ENCODE measurements around the gene IGF2BP2.
"Not testable (repeated sequence)": the region's sequence is repeated elsewhere in the genome, so short reads cannot be mapped to it uniquely, and the experiment has no call there.

IGF2BP2 gene

DNA sequence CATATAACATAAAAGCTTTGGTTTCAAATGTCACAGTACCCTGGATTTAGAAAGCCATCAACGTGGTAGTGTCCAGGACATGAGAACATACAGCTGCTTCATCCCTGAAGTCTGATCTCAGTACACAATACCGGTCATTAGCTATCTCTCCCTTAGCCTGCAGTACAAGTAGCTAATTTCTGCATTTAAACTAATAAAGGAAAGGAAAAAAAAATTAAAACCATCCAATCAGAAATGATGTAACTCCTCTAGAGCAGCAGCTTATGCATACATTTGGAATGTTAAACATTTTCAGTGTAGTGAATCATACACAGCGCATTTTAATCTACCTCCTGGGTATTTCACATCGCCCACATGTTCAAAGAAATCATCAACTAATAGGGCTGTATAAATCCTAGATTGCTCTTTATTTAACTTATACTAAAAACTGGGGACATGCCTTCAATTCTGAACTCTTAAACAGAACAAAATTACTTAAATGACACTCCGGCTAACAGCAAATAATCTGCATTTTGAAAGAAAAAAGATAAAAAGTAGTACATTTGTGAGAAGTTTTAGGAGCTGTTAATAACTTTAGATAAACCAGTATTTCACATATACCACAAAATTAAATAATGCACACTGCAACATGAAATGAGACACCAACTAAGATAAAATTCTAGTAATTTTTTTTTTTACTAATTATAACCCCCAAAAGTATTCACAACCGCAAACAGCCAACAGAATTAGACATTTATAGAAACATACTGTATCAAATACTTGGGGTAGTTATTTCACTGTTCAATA lies 3.7 kb downstream of the IGF2BP2 start:
- TF ChIP-seq, protein P1, sequence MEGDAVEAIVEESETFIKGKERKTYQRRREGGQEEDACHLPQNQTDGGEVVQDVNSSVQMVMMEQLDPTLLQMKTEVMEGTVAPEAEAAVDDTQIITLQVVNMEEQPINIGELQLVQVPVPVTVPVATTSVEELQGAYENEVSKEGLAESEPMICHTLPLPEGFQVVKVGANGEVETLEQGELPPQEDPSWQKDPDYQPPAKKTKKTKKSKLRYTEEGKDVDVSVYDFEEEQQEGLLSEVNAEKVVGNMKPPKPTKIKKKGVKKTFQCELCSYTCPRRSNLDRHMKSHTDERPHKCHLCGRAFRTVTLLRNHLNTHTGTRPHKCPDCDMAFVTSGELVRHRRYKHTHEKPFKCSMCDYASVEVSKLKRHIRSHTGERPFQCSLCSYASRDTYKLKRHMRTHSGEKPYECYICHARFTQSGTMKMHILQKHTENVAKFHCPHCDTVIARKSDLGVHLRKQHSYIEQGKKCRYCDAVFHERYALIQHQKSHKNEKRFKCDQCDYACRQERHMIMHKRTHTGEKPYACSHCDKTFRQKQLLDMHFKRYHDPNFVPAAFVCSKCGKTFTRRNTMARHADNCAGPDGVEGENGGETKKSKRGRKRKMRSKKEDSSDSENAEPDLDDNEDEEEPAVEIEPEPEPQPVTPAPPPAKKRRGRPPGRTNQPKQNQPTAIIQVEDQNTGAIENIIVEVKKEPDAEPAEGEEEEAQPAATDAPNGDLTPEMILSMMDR (IDR thresholded peaks at IDR 0.05; ENCODE audit: control insufficient read depth, extremely low read depth, insufficient read depth), result no peak
- H3K4me3 ChIP-seq (ENCODE audit: low read depth, low read length), result no peak overlapping the region
- no peak for DNase-seq (ENCODE audit: low read depth)

DNA sequence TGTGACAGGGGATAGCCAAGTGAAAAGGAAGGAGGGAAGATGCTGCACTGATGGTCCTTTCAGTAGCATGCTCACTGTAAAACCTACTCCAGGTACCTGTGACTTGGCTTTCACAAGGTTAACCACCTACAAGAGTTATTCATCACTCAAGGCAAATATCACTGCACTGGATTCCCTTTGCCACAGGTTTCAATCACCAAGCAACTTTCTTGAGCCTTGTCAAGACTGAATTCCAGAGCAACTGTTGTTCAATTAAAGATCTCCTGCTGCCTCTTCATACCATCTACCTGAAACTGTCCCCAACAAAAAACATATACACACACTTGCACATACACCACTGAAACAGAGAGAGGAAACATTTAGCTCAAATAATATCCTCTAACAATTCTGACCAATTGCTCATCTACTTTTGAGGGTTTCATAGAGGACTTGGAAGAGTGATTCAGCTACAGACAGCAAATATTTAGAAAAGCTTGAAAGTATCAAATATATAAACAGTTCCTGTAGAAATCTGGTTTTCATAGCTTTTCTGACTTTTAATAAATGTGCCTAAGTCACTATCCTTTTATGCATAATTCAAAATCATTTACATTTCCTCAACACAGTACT lies 6.5 kb downstream of the IGF2BP2 start:
- TF ChIP-seq, protein P1 (IDR thresholded peaks at IDR 0.05; ENCODE audit: control insufficient read depth, extremely low read depth, insufficient read depth), result no peak
- DNase-seq (ENCODE audit: low read depth), result no peak
- no peak overlapping the region for H3K4me3 ChIP-seq (ENCODE audit: low read depth, low read length)

DNA sequence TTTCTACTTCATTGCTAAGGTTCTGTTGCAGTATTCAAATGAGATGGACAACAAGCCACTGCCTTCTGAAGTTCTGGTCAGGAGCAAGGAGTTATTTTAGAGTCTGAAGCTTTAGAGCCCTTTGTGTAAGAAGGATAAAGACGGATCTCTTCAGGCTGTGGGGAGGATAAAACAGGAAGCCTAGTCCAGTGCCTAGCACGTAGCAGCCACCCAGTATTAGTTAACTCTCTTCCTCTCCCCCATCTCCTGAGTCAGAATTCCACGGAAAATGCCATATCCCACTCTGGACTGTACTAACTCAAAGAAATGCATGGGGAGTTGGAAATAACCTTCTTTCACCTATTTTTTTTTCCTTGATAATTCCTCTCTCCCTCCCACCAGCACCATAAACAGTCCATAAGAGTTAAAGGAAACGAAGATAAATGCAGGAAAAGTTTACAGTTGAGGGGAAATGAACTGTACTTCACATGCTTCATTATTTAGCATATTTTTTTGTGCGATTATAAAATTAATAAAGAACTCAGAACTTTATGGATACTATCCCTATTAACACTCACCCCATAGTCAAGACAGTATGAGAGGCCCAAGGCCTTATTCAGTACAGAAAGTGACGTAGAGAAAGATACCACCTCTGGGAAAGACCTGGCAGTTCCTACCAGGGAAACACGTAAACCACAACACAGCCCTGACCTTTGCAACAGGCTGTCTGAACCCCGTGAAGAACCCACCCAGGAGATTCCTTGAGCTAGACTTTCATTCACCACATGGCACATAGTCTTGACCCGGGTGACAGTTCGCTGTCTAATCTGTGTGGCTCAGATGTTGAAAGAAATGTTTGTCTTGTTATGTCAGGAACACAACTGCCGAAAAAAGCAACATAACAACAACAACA lies 9.2 kb downstream of the IGF2BP2 start:
- DNase-seq (ENCODE audit: low read depth), result no peak
- H3K4me3 ChIP-seq (ENCODE audit: low read depth, low read length), result no peak overlapping the region

DNA sequence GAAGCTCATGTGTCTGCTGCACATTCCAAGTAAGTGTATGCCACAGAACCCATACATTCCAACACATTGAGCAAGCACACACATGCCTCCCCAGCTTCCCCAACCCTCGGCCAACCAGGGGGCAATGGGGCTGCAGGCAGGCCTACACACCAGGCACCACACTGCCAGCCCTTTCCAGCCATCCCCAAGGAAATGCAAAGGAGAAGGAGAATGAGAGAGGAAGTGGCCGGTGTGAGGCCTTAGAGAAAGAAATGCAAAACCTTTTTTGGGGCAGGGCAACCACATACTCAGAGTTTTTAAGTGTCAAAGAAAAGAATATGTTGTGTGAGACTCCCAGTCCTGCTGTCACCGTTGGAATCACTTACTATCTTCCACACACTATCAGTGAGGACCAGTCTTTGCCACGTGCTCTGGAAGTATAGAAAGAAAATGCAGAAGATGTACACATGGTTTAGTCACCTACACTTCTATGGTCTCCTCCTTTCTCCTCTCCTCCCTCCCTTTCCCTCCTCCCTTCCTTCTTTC lies 11.1 kb downstream of the IGF2BP2 start:
- H3K4me3 ChIP-seq (ENCODE audit: low read depth, low read length), result no peak overlapping the region
- DNase-seq (ENCODE audit: low read depth), result no peak
- TF ChIP-seq, protein P1 (IDR thresholded peaks at IDR 0.05; ENCODE audit: control insufficient read depth, extremely low read depth, insufficient read depth), result no peak

More for the DNA sequence above, 9.2 kb downstream of the IGF2BP2 start:
- TF ChIP-seq, protein P1 (IDR thresholded peaks at IDR 0.05; ENCODE audit: control insufficient read depth, extremely low read depth, insufficient read depth), result no peak

DNA sequence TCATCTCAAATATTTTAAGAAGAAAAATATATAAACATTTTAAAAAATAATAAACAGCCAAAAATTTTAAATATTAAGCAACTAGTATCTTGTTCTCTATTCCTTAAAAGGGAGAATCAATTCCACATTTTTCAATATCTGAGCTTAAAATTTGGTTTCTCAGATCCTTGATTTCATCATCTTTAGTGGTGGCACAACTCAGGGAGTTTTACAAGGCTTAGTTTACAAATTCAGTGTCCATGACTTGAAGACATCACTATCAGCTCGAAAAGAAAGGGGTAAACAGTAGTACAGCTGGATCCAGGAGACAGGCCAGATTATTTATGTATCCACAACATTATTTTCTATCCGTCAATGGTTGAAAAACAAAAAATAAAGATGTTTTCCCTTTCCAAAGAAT lies 11.6 kb downstream of the IGF2BP2 start:
- TF ChIP-seq, protein P1 (IDR thresholded peaks at IDR 0.05; ENCODE audit: control insufficient read depth, extremely low read depth, insufficient read depth), result no peak

DNA sequence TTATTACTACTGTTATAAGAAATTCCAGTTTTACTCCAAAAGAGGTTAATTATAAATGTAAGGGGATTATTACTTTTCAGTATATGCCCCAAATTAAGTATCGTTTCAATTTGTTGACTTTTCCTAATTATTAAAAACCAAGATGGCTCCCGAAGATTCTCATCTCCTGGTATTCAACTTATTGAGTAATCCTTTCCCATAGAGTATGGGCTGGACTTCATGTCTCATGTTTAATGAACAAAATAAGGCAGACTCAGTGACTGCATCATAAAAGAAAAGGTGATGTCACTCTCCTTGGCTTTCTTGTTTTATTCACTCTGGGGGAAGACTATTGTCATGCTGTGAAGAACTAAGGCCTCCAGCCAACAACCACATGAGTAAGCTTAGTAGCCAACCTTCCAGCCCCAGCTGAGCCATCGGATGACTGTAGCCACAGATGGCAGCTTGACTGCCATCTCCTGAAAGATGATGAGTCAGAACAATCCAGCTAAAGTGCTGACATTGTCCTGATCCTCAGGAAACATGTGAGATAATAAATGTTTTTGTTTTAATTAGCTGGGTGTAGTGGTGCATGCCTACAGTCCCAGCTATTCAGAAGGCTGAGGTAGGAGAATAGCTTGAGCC lies 17.3 kb downstream of the IGF2BP2 start:
- no peak for DNase-seq (ENCODE audit: low read depth)
- no peak overlapping the region for H3K4me3 ChIP-seq (ENCODE audit: low read depth, low read length)
- TF ChIP-seq, protein P1 (IDR thresholded peaks at IDR 0.05; ENCODE audit: control insufficient read depth, extremely low read depth, insufficient read depth), result no peak

More for the DNA sequence above, 11.6 kb downstream of the IGF2BP2 start:
- H3K4me3 ChIP-seq (ENCODE audit: low read depth, low read length), result no peak overlapping the region
- no peak for DNase-seq (ENCODE audit: low read depth)

DNA sequence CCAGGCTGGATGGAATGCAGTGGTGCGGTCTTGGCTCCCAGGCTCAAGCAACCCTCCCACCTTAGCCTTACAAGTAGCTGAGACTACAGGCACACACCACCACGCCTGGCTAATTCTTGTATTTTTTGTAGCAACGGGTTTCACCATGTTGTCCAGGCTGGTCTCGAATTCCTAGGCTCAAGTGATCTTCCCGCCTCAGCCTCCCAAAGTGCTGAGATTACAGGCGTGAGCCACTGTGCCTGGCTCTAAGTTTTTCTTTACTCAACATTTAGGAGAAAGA lies 26.1 kb downstream of the IGF2BP2 start:
- H3K4me3 ChIP-seq (ENCODE audit: low read depth, low read length), result not testable (repeated sequence)

More for the DNA sequence above, 26.1 kb downstream of the IGF2BP2 start:
- not testable (repeated sequence) for DNase-seq (ENCODE audit: low read depth)
